ENCODE results near the gene ROBO2. TPM values are rescaled to one million over a fixed set of nuclear protein-coding genes. Genes with fewer than 3 reads are reported as not detected.

ROBO2 gene
- total and polyA plus RNA-seq, 10 of the 15 experiments (the other 5 are each of a cell fraction or from before 2014, with no cell fraction given) = 0.22 to 2.5 (median 0.81) TPM

DNA sequence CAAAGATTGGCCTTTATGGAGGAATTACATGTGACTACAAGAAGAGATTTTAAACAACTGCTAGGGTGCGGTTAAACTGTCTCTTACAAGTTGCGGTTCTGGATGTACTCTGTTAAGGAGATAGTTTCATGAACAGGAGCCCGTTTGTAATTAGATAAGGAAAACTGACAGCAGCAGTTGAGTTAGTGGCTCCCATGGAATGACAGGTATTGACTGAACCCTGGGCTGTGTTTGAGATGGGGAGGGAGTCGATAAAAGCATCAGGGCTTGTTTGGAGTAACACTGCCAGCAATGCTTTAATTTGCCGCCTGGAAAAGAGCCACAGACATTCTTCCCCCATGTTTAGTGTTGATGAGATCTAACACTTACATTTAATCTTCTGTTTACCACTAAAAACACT, 139.9 kb downstream of the ROBO2 start:
- no peak for FAIRE-seq
- no TSS peak for BruUV-seq (replicated peaks)
- DNase-seq (ENCODE audit: low read depth, low spot score) = no peak
- in situ Hi-C loops (cut with MboI) = no loop called here
- POLR2A ChIA-PET = no interaction called here
- H3K27me3 ChIP-seq (replicated peaks in 1 of 2; ENCODE audit: control insufficient read depth in 2 of 2, insufficient read depth in 2 of 2, low read length in 1 of 2) = no peaks in the 10 kb centered on the region
- WGBS (ENCODE audit: insufficient coverage, insufficient replicate concordance, low lambda C conversion rate, missing lambda C conversion rate) = 28% methylated on average over 5 of the region's 5 CpGs
- no peak overlapping the region for H3K27ac ChIP-seq (ENCODE audit: control insufficient read depth, insufficient read depth)
- no peak for ATAC-seq
- no peaks in the 10 kb centered on the region for H3K4me1 ChIP-seq (ENCODE audit: control insufficient read depth, insufficient read depth, low read length)
- RAD21 ChIA-PET (ENCODE audit: unreplicated experiment) = no interaction called here
- SMC1A ChIA-PET (ENCODE audit: uncharacterized antibody, unreplicated experiment) = no interaction called here
- intact Hi-C loops (cut with micrococcal nuclease; ENCODE audit: unreplicated experiment) = no loop called here
- no peak overlapping the region for H3K4me2 ChIP-seq (ENCODE audit: control insufficient read depth, insufficient read depth)
- no peak overlapping the region for H3K4me3 ChIP-seq
- CTCF ChIA-PET = no interaction called here
- TF ChIP-seq FOXM1 (IDR thresholded peaks at IDR 0.05; ENCODE audit: low read depth, low read length) (no peak), NFYA (IDR thresholded peaks at IDR 0.05; ENCODE audit: borderline replicate concordance, low read depth, low read length) (no peak), TBL1XR1 (IDR thresholded peaks at IDR 0.05; ENCODE audit: low read depth, low read length) (no peak), RUNX3 (IDR thresholded peaks at IDR 0.05; ENCODE audit: low read length) (no peak), SMAD1 (IDR thresholded peaks at IDR 0.05; ENCODE audit: low read depth, partially characterized antibody) (no peak)
- TF ChIP-seq, protein P1, sequence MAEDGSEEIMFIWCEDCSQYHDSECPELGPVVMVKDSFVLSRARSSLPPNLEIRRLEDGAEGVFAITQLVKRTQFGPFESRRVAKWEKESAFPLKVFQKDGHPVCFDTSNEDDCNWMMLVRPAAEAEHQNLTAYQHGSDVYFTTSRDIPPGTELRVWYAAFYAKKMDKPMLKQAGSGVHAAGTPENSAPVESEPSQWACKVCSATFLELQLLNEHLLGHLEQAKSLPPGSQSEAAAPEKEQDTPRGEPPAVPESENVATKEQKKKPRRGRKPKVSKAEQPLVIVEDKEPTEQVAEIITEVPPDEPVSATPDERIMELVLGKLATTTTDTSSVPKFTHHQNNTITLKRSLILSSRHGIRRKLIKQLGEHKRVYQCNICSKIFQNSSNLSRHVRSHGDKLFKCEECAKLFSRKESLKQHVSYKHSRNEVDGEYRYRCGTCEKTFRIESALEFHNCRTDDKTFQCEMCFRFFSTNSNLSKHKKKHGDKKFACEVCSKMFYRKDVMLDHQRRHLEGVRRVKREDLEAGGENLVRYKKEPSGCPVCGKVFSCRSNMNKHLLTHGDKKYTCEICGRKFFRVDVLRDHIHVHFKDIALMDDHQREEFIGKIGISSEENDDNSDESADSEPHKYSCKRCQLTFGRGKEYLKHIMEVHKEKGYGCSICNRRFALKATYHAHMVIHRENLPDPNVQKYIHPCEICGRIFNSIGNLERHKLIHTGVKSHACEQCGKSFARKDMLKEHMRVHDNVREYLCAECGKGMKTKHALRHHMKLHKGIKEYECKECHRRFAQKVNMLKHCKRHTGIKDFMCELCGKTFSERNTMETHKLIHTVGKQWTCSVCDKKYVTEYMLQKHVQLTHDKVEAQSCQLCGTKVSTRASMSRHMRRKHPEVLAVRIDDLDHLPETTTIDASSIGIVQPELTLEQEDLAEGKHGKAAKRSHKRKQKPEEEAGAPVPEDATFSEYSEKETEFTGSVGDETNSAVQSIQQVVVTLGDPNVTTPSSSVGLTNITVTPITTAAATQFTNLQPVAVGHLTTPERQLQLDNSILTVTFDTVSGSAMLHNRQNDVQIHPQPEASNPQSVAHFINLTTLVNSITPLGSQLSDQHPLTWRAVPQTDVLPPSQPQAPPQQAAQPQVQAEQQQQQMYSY (CRISPR knock-in tag; IDR thresholded peaks at IDR 0.05) = no peak
- TF ChIP-seq, protein P2, sequence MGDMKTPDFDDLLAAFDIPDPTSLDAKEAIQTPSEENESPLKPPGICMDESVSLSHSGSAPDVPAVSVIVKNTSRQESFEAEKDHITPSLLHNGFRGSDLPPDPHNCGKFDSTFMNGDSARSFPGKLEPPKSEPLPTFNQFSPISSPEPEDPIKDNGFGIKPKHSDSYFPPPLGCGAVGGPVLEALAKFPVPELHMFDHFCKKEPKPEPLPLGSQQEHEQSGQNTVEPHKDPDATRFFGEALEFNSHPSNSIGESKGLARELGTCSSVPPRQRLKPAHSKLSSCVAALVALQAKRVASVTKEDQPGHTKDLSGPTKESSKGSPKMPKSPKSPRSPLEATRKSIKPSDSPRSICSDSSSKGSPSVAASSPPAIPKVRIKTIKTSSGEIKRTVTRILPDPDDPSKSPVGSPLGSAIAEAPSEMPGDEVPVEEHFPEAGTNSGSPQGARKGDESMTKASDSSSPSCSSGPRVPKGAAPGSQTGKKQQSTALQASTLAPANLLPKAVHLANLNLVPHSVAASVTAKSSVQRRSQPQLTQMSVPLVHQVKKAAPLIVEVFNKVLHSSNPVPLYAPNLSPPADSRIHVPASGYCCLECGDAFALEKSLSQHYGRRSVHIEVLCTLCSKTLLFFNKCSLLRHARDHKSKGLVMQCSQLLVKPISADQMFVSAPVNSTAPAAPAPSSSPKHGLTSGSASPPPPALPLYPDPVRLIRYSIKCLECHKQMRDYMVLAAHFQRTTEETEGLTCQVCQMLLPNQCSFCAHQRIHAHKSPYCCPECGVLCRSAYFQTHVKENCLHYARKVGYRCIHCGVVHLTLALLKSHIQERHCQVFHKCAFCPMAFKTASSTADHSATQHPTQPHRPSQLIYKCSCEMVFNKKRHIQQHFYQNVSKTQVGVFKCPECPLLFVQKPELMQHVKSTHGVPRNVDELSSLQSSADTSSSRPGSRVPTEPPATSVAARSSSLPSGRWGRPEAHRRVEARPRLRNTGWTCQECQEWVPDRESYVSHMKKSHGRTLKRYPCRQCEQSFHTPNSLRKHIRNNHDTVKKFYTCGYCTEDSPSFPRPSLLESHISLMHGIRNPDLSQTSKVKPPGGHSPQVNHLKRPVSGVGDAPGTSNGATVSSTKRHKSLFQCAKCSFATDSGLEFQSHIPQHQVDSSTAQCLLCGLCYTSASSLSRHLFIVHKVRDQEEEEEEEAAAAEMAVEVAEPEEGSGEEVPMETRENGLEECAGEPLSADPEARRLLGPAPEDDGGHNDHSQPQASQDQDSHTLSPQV (IDR thresholded peaks at IDR 0.05) = no peak
- no peak overlapping the region for H2AFZ ChIP-seq (ENCODE audit: control insufficient read depth, low read depth, low read length)
- H3K36me3 ChIP-seq (ENCODE audit: control insufficient read depth in 2 of 2, insufficient read depth in 2 of 2, low read length in 1 of 2) = no peaks in the 10 kb centered on the region
- no peak overlapping the region for H3K9ac ChIP-seq (ENCODE audit: control insufficient read depth, insufficient read depth, low read length)
- H4K20me1 ChIP-seq (ENCODE audit: control insufficient read depth, insufficient read depth) = no peaks in the 10 kb centered on the region
- H3K9me3 ChIP-seq (replicated peaks; ENCODE audit: control insufficient read depth, insufficient read depth, low read length) = no peaks in the 10 kb centered on the region
- no peaks in the 10 kb centered on the region for H3K79me2 ChIP-seq (ENCODE audit: control insufficient read depth, insufficient read depth, low read length)

Data from GM12878 (cell line).